CD4-positive, alpha-beta T cell (primary cell): ENCODE results near the gene C14orf119. TPM values are rescaled to one million over a fixed set of nuclear protein-coding genes. Genes with fewer than 3 reads are reported as not detected.
A peak's percentile ranks its signal among the peaks of the same experiment; 100 is the strongest.

Experiments used
- ATAC-seq: fragments of 200-7000 bp; cut with Tn5 transposase; one replicate; pipeline ENCODE4 v1.10.0; 2022; ENCODE audit warnings: mild to moderate bottlenecking; ENCODE audit not compliant: poor library complexity
- CTCF ChIA-PET: fragments of 350-600 bp; sonication (Branson Sonifier 250); formaldehyde crosslinking; loops from one replicate; lab custom pipeline; 2021; ENCODE audit warnings: antibody characterized with exemption, inconsistent platforms; lab: Charles Lee
- POLR2A ChIA-PET: fragments of 350-600 bp; sonication (Branson Sonifier 250); formaldehyde crosslinking; loops from one replicate; lab custom pipeline; 2021; ENCODE audit warnings: antibody characterized with exemption, inconsistent platforms; lab: Charles Lee
- DNase-seq, 14 experiments: peaks; one replicate each; pipeline ENCODE4 v3.0.0-alpha.2; 2013 to 2020; ENCODE audit warnings: mixed read lengths in 2 of 14
- H3K27ac ChIP-seq, 2 donors: one replicate each; pipeline versions ENCODE4 v1.5.1 to v1.7.0; 2013; ENCODE audit warnings: low read length in 2 of 2, low read depth in 1 of 2, mild to moderate bottlenecking in 1 of 2
- H3K27me3 ChIP-seq, 2 experiments: 1 replicate in 1 of 2; 2 replicates in 1 of 2; pipeline versions ENCODE4 v1.6.1 to v1.7.0; 2013; ENCODE audit warnings: low read length in 2 of 2, control low read depth in 1 of 2, mild to moderate bottlenecking in 1 of 2, moderate library complexity in 1 of 2; ENCODE audit not compliant: insufficient read depth in 2 of 2, control insufficient read depth in 1 of 2
- H3K36me3 ChIP-seq: one replicate; pipeline ENCODE4 v1.6.1; 2013; ENCODE audit warnings: low read length, control low read depth; ENCODE audit not compliant: insufficient read depth
- H3K4me1 ChIP-seq: one replicate; pipeline ENCODE4 v1.6.1; 2013; ENCODE audit warnings: low read length, control low read depth; ENCODE audit not compliant: insufficient read depth
- H3K4me3 ChIP-seq: one replicate; pipeline ENCODE4 v1.5.1; 2013; ENCODE audit warnings: mild to moderate bottlenecking, low read length, moderate library complexity
- H3K9me3 ChIP-seq, 2 experiments: 1 replicate in 1 of 2; 2 replicates in 1 of 2; pipeline versions ENCODE4 v1.6.1 to v1.7.0; 2013; ENCODE audit warnings: low read length in 2 of 2, mild to moderate bottlenecking in 2 of 2, control low read depth in 1 of 2, moderate library complexity in 1 of 2; ENCODE audit not compliant: control insufficient read depth in 1 of 2, insufficient read depth in 1 of 2
- H3K27ac Mint-ChIP-seq: one replicate; pipeline ENCODE4 v1.8.0; 2020; ENCODE audit warnings: mixed read lengths
- H3K27me3 Mint-ChIP-seq: one replicate; pipeline ENCODE4 v1.8.0; 2021; ENCODE audit warnings: mixed read lengths
- H3K36me3 Mint-ChIP-seq: one replicate; pipeline ENCODE4 v1.8.0; 2021; ENCODE audit warnings: low read depth, mixed read lengths
- H3K4me1 Mint-ChIP-seq: one replicate; pipeline ENCODE4 v1.8.0; 2021; ENCODE audit warnings: low read depth, mixed read lengths
- H3K4me3 Mint-ChIP-seq: one replicate; pipeline ENCODE4 v1.8.0; 2020; ENCODE audit warnings: mild to moderate bottlenecking, mixed read lengths
- H3K9me3 Mint-ChIP-seq: one replicate; pipeline ENCODE4 v1.8.0; 2020; ENCODE audit warnings: mixed read lengths
- CTCF ChIP-seq: fragments of 200-600 bp; IDR thresholded peaks from one replicate; pipeline ENCODE4 v1.8.0; 2022; ENCODE audit warnings: antibody characterized with exemption, mild to moderate bottlenecking
- intact Hi-C, 2 experiments: fragments of 100-400 bp; cut with DNase I in 1 of 2; cut with micrococcal nuclease in 1 of 2; formaldehyde crosslinking; loops; one replicate each; pipeline versions ENCODE4 v1.15.1 to v1.9.0; 2023 to 2025; cut with DNase I, micrococcal nuclease
- polyA plus RNA-seq, 2 donors: library from polyadenylated mRNA; unstranded; fragments of 120-200 nt; gene quantifications; one replicate each; pipeline ENCODE4 v1.2.1, GENCODE V29; 2013
- total RNA-seq, 174 experiments: library from RNA in 2 of 174; stranded (reverse) in 2 of 174; gene quantifications; one replicate each; pipeline ENCODE4 v1.2.3 and lab custom pipeline; 2021 to 2026

Gene C14orf119
- total RNA-seq: 1 to 10 TPM; 3.1 to 3.9 TPM
- 42.7 TPM for polyA plus RNA-seq (2013, experiment 1 of 2)
- 36.5 TPM for polyA plus RNA-seq (2013, experiment 2 of 2)
- 12.2 to 80.6 (median 51.6) reads per million in 172 experiments for total RNA-seq (lab: John Stamatoyannopoulos, UW)

GRCh38 chr14:23095196-23096108 is at the start of gene C14orf119:
TSS of gene C14orf119 (plus strand) at chr14:23095505. CDS start at chr14:23097659, 2,154 bp downstream.
- H3K36me3 ChIP-seq: peaks cover 47% of the 10 kb centered on the region
- ATAC-seq (peak; percentile 85), DNase-seq (peak in 12 of 14 experiments; percentile 99 to 100 (median 100))
- H3K4me1 ChIP-seq: peaks cover 29% of the 10 kb centered on the region
- TF ChIP-seq CTCF: no peak
- ChIA-PET POLR2A (interaction anchor here (0.5 to 5.0 kb wide), 61 partner anchors 9 to 1790 kb away, joined by 3 to 135 read pairs (median 4); partner anchors contain the start of genes AJUBA, CDH24, CEBPE and CHD8), CTCF (interaction anchor here (0.6 to 4.4 kb wide), 19 partner anchors 14 to 1372 kb away, joined by 3 to 32 read pairs (median 5); partner anchors contain the start of genes AJUBA, CDH24 and PRMT5)
- intact Hi-C loops: loop anchor here (1.0 to 10.0 kb wide), 8 partner anchors 23 to 469 kb away; partner anchors contain the start of genes HOMEZ (in 2 of the 2), AP1G2 (in 1 of the 2), CEBPE (in 1 of the 2) and OXA1L (in 1 of the 2)
- H3K27ac Mint-ChIP-seq: no peak within 1 kb of the TSS
- no peaks in the 10 kb centered on the region for H3K9me3 Mint-ChIP-seq
- no peaks in the 10 kb centered on the region for H3K27me3 ChIP-seq
- peak within 1 kb of the TSS; percentile 96 to 97 for H3K27ac ChIP-seq
- H3K4me3 Mint-ChIP-seq: no peak within 1 kb of the TSS
- peaks cover 48% of the 10 kb centered on the region for H3K36me3 Mint-ChIP-seq
- H3K4me1 Mint-ChIP-seq: peaks cover 46% of the 10 kb centered on the region
- no peaks in the 10 kb centered on the region for H3K27me3 Mint-ChIP-seq
- H3K4me3 ChIP-seq: peak within 1 kb of the TSS; percentile 81
- no peaks in the 10 kb centered on the region for H3K9me3 ChIP-seq

GRCh38 chr14:23047034-23047634 is 48.2 kb upstream of the C14orf119 start:
- H3K4me1 ChIP-seq: no peaks in the 10 kb centered on the region
- Mint-ChIP-seq H3K27ac (no peak overlapping the region), H3K27me3 (no peaks in the 10 kb centered on the region), H3K36me3 (no peaks in the 10 kb centered on the region), H3K4me1 (no peaks in the 10 kb centered on the region), H3K9me3 (no peaks in the 10 kb centered on the region), H3K4me3 (no peak overlapping the region)
- no peak overlapping the region for H3K27ac ChIP-seq
- ATAC-seq: no peak
- no peaks in the 10 kb centered on the region for H3K36me3 ChIP-seq
- no peak for DNase-seq
- ChIA-PET CTCF (interaction anchor here (1.2 kb wide), 1 partner anchor 61 kb away, joined by 3 read pairs; no protein-coding TSS in a partner anchor), POLR2A (interaction anchor here (1.3 kb wide), 1 partner anchor 48 kb away, joined by 3 read pairs; the partner anchor contains the start of genes ACIN1 and C14orf119)
- no peaks in the 10 kb centered on the region for H3K27me3 ChIP-seq
- no peak for TF ChIP-seq CTCF
- no peaks in the 10 kb centered on the region for H3K9me3 ChIP-seq
- H3K4me3 ChIP-seq: no peak overlapping the region
- intact Hi-C loops: no loop called here
